GM12873 (cell line): Measurements from ENCODE around the gene NTM.

Source experiments
- TF ChIP-seq, protein P1 (sequence below): IDR thresholded peaks from 2 replicates; pipeline ENCODE4 v1.5.1; 2012; ENCODE audit warnings: low read depth, mild to moderate bottlenecking, moderate library complexity, low read length, control low read depth; ENCODE audit not compliant: insufficient read depth; ENCODE audit errors: missing control alignments

Gene NTM

DNA sequence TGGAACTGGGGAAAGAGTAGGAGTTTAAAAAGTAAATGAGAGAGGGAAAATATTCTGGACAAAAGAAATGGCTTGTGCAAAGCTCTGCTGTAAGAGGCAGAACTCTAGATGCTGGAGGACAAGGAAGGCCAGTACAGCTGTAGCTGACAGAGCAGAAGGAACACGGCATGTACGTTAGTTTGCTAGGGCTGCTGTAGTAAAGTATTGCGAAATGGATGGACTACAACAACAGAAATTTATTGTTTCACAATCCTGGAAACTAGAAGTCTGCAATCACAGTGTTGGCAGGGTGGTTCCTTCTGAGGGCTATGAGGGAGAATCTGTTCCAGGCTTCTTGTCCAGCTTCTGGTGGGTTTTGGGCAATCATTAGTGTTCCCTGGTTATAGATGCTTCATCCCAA, 454.4 kb downstream of the NTM start:
- TF ChIP-seq, protein P1, sequence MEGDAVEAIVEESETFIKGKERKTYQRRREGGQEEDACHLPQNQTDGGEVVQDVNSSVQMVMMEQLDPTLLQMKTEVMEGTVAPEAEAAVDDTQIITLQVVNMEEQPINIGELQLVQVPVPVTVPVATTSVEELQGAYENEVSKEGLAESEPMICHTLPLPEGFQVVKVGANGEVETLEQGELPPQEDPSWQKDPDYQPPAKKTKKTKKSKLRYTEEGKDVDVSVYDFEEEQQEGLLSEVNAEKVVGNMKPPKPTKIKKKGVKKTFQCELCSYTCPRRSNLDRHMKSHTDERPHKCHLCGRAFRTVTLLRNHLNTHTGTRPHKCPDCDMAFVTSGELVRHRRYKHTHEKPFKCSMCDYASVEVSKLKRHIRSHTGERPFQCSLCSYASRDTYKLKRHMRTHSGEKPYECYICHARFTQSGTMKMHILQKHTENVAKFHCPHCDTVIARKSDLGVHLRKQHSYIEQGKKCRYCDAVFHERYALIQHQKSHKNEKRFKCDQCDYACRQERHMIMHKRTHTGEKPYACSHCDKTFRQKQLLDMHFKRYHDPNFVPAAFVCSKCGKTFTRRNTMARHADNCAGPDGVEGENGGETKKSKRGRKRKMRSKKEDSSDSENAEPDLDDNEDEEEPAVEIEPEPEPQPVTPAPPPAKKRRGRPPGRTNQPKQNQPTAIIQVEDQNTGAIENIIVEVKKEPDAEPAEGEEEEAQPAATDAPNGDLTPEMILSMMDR, result no peak

DNA sequence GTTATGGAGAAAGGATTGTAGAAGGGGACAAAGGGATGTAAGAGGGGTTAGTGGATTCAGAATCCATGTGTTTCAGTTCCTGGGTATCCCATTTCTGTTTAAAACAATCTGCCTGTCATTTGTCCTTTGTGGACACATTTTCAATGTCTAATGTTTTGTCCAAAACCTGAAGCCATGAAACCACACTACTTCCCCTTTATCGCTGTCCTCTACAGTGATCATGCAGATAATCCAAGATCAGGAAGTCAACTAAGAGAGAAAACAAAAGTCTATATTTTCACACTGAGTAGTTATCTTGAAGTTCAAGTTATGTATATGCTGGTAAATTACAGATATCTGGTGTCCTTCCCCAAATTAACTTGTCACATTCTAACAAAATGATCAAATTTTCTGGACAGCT, 457.0 kb downstream of the NTM start:
- TF ChIP-seq, protein P1, result no peak

DNA sequence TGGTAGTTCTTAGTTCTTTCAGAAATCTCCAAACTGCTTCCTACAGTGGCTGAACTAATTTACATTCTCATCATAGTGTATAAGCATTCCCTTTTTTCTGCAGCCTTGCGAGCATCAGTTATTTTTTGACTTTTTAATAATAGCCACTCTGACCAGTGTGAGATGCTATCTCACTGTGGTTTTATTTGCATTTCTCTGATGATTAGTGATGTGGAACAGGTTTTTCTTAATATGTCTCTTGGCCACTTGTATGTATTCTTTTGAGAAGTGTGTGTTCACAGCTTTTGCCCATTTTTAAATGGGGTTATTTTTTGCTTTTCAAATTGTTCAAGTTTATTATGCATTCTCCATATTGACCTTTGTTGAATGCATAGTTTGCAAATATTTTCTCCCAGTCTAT, 459.3 kb downstream of the NTM start:
- TF ChIP-seq, protein P1, result no peak

DNA sequence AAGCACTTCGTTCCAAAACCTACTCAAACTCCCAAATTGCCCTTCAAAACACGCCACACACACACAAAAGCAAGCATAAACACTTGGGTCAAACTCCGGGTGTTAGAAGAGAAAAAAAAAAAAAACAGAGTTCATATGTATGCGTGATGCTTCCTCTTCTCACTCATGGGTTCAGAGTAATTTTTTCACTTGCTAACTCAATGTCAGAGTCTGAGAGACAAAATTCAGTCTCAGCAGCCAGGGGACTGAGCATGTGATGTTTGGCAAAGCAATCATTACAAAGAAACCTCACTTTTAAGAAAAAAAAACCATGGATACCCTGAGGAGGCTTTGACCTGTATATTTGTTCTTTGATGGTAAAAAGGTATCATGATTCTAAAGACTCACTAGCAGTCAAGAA, 461.7 kb downstream of the NTM start:
- TF ChIP-seq, protein P1, result no peak

DNA sequence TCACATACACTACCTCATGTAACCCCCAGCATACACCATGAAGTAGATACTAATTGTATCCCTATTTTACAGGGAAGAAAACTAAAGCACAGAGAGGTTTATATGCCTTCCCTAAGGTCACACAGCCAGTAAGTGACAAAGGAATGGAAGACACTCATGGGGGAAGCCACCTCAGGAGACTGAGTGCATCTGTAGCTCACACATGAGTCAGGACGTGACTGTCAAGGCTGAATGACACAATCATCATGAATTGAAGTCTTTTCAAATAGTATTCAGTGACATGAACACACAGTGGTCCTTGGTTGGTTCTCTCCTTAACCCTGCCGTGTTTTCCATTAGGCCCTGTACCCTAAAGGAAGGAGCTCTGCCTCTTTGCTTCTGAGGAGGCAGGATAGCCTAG, 463.0 kb downstream of the NTM start:
- TF ChIP-seq, protein P1, result no peak

DNA sequence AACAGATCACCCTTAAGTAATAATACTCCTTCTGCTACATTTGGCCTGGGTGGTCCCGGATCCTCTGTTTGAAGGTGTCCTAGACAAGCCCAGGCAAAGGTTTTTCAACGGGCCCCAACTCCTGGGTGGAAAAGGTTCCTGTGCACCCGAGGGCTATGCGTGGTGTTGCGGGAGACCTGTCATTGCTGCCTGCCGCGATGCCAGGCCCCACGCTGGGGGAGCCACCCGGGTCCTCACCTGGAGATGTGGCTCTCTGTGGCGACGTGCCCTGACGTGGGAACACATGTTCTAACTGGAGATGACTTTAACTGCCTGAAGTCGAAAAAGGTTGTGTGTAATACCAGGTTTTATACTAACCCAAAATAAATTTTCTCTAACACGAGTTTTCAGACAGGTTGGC, 467.1 kb downstream of the NTM start:
- TF ChIP-seq, protein P1, result no peak

DNA sequence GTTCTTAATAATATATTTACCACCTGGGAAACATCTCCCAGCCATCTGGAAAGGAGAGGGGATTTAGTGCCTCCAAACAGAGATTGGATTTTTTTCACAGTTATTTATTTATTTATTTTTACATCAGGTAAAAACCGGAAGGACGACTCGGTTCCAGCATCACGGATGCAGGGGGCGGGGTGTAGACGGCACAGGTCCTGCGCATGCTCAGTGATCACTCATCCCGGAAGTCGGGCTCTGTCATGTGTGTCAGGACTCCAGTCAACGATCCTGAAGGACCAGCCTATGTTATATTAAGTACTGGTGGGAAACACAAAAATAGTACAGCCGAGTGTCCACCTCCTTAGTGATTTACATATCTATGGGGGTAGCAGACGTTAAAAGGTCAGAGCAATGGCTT, 467.6 kb downstream of the NTM start:
- TF ChIP-seq, protein P1, result no peak

DNA sequence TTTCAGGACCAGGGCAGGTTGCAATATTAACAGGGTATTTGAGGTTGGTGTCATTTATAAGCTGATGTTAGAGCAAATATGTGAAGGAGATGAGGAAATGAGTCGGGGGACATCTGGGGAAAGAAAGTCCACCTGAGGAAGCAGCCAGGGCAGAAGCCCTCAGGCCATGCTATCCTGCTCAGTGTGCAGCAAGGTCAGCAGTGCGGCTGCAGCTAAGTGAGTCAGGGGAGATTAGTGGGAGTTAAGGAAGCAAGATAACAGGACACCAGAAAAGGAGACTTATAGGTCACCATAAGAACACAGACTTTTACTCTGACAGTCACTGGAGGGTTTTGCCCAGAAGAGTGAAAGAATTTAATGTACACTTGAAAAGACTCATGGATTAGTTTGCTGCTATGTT, 468.9 kb downstream of the NTM start:
- TF ChIP-seq, protein P1, result no peak
